ENCODE measurements around the gene SELENOT. TPM values are rescaled to one million over a fixed set of nuclear protein-coding genes. Genes with fewer than 3 reads are reported as not detected.

The SELENOT gene
- total RNA-seq, 1 experiment from 2014 or later, result 73.8 TPM

DNA sequence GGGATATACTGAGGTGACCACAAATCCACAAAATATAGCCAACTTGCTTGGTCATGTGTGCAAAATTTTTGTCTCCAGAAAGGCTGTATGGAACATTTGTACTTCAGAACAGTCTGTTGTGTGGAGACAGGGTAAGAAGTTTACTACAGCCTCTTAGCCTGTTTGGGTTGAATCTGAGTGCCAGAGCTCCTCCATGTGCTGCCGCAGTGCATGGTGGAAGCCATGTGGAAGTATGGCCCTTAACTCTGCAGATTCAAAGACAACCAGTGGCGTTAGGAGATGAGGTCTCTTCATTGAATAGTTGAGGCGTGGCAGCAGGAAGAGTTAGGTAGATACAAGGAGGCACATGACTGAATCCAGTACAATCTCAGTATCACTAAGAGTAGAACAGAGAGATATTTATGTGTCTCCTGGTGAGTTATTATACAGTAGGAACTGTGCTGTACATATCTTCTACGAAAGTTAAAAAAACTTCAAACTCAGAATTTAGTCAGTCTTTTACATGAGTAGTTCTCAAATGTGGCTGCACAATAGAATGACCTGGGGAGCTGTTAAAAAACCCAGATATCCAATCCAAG lies 47.2 kb upstream of the SELENOT start:
- Histone ChIP-seq H3K18ac (ENCODE audit: insufficient read length, low read depth, low read length) (no peak overlapping the region), H3K79me2 (ENCODE audit: insufficient read depth, low read length) (peaks cover 4% of the 10 kb centered on the region; the same call in 1 of the 2 replicates), H2BK120ac (ENCODE audit: low read depth, low read length, poor library complexity, severe bottlenecking) (no peak overlapping the region), H3K4ac (ENCODE audit: low read depth, low read length) (no peak overlapping the region), H3K9me3 (ENCODE audit: control insufficient read depth, low read depth, low read length) (no peaks in the 10 kb centered on the region), H2AK5ac (ENCODE audit: insufficient read length, low read length) (no peak overlapping the region), H3K23me2 (ENCODE audit: insufficient read length, low read depth, low read length, poor library complexity, severe bottlenecking) (no peaks in the 10 kb centered on the region), H3K27me3 (ENCODE audit: insufficient read depth, low read length) (no peaks in the 10 kb centered on the region), H3K56ac (ENCODE audit: insufficient read length, low read depth, low read length) (no peak overlapping the region), H2BK12ac (ENCODE audit: insufficient read length, low read depth, low read length) (no peak overlapping the region), H3K4me2 (ENCODE audit: insufficient read depth, insufficient read length, low read length) (no peak overlapping the region), H3K23ac (ENCODE audit: insufficient read length, low read depth, low read length) (no peak overlapping the region), H3K79me1 (ENCODE audit: insufficient read depth, low read depth, low read length, poor library complexity, severe bottlenecking) (peaks cover 6% of the 10 kb centered on the region), H2BK15ac (ENCODE audit: low read depth, low read length) (no peak overlapping the region), H2BK20ac (ENCODE audit: low read depth, low read length, poor library complexity, severe bottlenecking) (no peak overlapping the region), H4K8ac (replicated peaks; ENCODE audit: insufficient read length, low read depth, low read length) (no peak overlapping the region), H3K9ac (ENCODE audit: extremely low read depth, insufficient read length, low read length) (no peak overlapping the region), H3T11ph (ENCODE audit: low read length) (no peak overlapping the region), H4K91ac (ENCODE audit: insufficient read length, low read depth, low read length) (no peak overlapping the region), H3K4me1 (ENCODE audit: insufficient read depth, low read length) (no peaks in the 10 kb centered on the region), H4K5ac (ENCODE audit: insufficient read length, low read depth, low read length) (no peak overlapping the region), H2BK5ac (ENCODE audit: insufficient read length, low read length) (no peak overlapping the region), H3K14ac (ENCODE audit: insufficient read depth, low read length) (no peak overlapping the region), H2AFZ (ENCODE audit: low read length) (no peak overlapping the region), H4K20me1 (ENCODE audit: control insufficient read depth, insufficient read depth, insufficient read length) (no peaks in the 10 kb centered on the region), H3K27ac (ENCODE audit: insufficient read length, low read depth, low read length) (no peak overlapping the region)
- Mint-ChIP-seq H3K36me3 (ENCODE audit: insufficient read depth in 1 of 3, low read depth in 3 of 3) (peaks cover 19 to 44% (median 25%) of the 10 kb centered on the region in 3 experiments; a peak in 6 of 7 replicates), H3K4me1 (no peaks in the 10 kb centered on the region), H3K27me3 (ENCODE audit: low read depth) (no peaks in the 10 kb centered on the region), H3K9me3 (no peaks in the 10 kb centered on the region), H3K4me3 (no peak overlapping the region), H3K27ac (peak overlapping the region in 1 of 3 experiments; percentile 26; a peak in 1 of 7 replicates)
- TF ChIP-seq, protein P1, sequence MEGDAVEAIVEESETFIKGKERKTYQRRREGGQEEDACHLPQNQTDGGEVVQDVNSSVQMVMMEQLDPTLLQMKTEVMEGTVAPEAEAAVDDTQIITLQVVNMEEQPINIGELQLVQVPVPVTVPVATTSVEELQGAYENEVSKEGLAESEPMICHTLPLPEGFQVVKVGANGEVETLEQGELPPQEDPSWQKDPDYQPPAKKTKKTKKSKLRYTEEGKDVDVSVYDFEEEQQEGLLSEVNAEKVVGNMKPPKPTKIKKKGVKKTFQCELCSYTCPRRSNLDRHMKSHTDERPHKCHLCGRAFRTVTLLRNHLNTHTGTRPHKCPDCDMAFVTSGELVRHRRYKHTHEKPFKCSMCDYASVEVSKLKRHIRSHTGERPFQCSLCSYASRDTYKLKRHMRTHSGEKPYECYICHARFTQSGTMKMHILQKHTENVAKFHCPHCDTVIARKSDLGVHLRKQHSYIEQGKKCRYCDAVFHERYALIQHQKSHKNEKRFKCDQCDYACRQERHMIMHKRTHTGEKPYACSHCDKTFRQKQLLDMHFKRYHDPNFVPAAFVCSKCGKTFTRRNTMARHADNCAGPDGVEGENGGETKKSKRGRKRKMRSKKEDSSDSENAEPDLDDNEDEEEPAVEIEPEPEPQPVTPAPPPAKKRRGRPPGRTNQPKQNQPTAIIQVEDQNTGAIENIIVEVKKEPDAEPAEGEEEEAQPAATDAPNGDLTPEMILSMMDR (conservative IDR thresholded peaks at IDR 0.05), result no peak
- WGBS (ENCODE audit: extremely low coverage, insufficient read length, low lambda C conversion rate), result no CpG with 5 or more reads among the region's 4 CpGs
- no peak for DNase-seq

Data from H9 (cell line).